ENCODE data around the gene IRAK3.
A peak's percentile ranks its signal among the peaks of the same experiment; 100 is the strongest.

GRCh38 chr12:66188584-66189485 is at the start of gene IRAK3:
- TF ChIP-seq POLR2AphosphoS5 (IDR thresholded peaks at IDR 0.05) (peak; percentile 82 to 94 (median 86)), POLR2A (IDR thresholded peaks at IDR 0.05) (peak; percentile 20 to 51)
